Fibroblast of pulmonary artery (primary cell): Measurements from ENCODE around the gene SELENOO.
A peak's percentile ranks its signal among the peaks of the same experiment; 100 is the strongest.

Experiments
- DNase-seq: peaks from one replicate; pipeline ENCODE4 v3.0.0-alpha.2; 2010; ENCODE audit warnings: low read depth
- H3K4me3 ChIP-seq: replicated peaks from 2 replicates; pipeline ENCODE4 v1.5.1; 2011; ENCODE audit warnings: low read depth, mild to moderate bottlenecking, control low read depth, low read length, moderate library complexity
- CTCF ChIP-seq: IDR thresholded peaks from 2 replicates; pipeline ENCODE4 v1.5.1; 2011; ENCODE audit warnings: mild to moderate bottlenecking, control low read depth, low read length, inconsistent platforms; ENCODE audit errors: missing control alignments

The SELENOO gene

GRCh38 chr22:50251477-50252081, 50.8 kb downstream of the SELENOO start:
- no peak for TF ChIP-seq CTCF
- DNase-seq = no peak
- H3K4me3 ChIP-seq = peak overlapping the region; percentile 27

GRCh38 chr22:50252082-50253045, 51.6 kb downstream of the SELENOO start:
- peak; percentile 66 for DNase-seq
- TF ChIP-seq CTCF = peak; percentile 70
- no peak overlapping the region for H3K4me3 ChIP-seq

- TF ChIP-seq CTCF = no peak
- DNase-seq = no peak
- H3K4me3 ChIP-seq = no peak overlapping the region
Measured at GRCh38 chr22:50253046-50253915, 52.5 kb downstream of the SELENOO start.

- H3K4me3 ChIP-seq = no peak overlapping the region
- TF ChIP-seq CTCF = no peak
- no peak for DNase-seq
Measured at GRCh38 chr22:50253941-50254340, 53.1 kb downstream of the SELENOO start.

GRCh38 chr22:50255099-50255498, 54.3 kb downstream of the SELENOO start:
- no peak for TF ChIP-seq CTCF
- H3K4me3 ChIP-seq = no peak overlapping the region
- no peak for DNase-seq

- DNase-seq = no peak
- no peak overlapping the region for H3K4me3 ChIP-seq
- TF ChIP-seq CTCF = no peak
Measured at GRCh38 chr22:50255607-50256006, 54.8 kb downstream of the SELENOO start.
